ENCODE results near the gene OR52J3. TPM values are rescaled to one million over a fixed set of nuclear protein-coding genes. Genes with fewer than 3 reads are reported as not detected.

The OR52J3 gene
- polyA plus RNA-seq, 3 donors, result not detected

DNA sequence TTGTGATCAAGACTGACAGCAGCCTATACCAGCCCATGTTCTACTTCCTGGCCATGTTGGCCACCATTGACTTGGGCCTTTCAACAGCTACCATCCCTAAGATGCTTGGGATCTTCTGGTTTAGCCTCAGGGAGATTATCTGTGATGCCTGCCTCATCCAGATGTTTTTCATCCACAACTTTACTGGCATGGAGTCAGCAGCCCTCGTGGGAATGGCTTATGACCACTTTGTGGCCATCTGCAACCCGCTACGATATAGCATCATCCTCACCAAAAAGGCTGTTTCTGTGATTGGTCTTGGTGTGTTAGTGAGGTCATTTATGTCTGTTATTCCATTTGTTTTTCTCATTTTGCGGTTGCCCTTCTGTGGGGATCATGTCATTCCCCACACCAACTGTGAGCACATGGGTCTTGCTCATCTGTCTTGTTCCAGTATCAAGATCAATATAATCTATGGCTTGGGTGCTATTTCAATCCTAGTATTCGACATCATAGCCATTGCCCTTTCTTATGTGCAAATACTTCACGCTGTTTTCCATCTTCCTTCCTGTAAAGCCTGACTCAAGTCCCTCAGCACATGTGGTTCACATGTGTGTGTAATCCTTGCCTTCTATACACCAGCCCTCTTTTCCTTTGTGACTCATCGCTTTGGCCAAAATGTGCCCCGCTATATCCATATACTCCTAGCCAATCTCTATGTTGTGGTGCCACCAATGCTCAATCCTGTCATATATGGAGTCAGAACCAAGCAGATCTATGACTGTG lies 46.7 kb downstream of the OR52J3 start:
- DNase-seq, result no peak

DNA sequence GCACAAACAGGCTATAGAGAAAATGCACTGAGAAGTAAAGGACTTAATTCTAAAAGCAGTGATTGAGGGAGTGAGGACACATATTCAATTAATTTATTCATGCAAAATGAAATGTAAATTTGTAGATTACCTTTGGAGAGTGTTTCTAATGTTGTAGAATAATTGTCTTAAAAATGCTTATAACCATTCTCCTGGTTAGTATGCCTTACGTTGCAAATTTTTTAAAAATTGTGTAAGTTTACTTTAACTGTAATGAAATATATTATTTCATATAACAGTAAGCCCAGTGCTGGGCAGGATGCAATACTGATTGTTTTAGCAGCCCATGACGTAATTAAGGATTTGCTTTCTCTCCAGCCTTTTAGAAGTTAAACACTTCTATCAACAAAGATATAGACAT lies 49.7 kb downstream of the OR52J3 start:
- DNase-seq, result no peak

Other genes starting within 250 kb of the OR52J3 start
- gene OR52R1, start 242.1 kb upstream of the OR52J3 start, polyA plus RNA-seq (ENCODE audit: insufficient read length in 3 of 3), result not detected
- gene OR51F2, start 225.2 kb upstream of the OR52J3 start, polyA plus RNA-seq (ENCODE audit: insufficient read length in 3 of 3), result not detected
- gene OR51S1, start 197.3 kb upstream of the OR52J3 start, polyA plus RNA-seq (ENCODE audit: insufficient read length in 3 of 3), result not detected
- not detected for gene OR51T1, start 164.6 kb upstream of the OR52J3 start, polyA plus RNA-seq (ENCODE audit: insufficient read length in 3 of 3)
- gene OR51A7, start 142.7 kb upstream of the OR52J3 start, polyA plus RNA-seq (ENCODE audit: insufficient read length in 3 of 3), result not detected
- gene OR51G2, start 127.2 kb upstream of the OR52J3 start, polyA plus RNA-seq (ENCODE audit: insufficient read length in 3 of 3), result not detected
- gene OR51G1, start 122.2 kb upstream of the OR52J3 start, polyA plus RNA-seq (ENCODE audit: insufficient read length in 3 of 3), result not detected
- under 1 TPM in 1 of 3 donors, not detected in 2; 0.10 TPM for gene OR51A4, start 98.9 kb upstream of the OR52J3 start, polyA plus RNA-seq (ENCODE audit: insufficient read length in 3 of 3)
- not detected for gene OR51A2, start 90.8 kb upstream of the OR52J3 start, polyA plus RNA-seq (ENCODE audit: insufficient read length in 3 of 3)
- gene OR51L1, start 51.7 kb upstream of the OR52J3 start, polyA plus RNA-seq (ENCODE audit: insufficient read length in 3 of 3), result under 1 TPM; 0.01 to 0.15 (median 0.13) TPM
- gene OR52E2, start 13.1 kb downstream of the OR52J3 start, polyA plus RNA-seq (ENCODE audit: insufficient read length in 3 of 3), result not detected
- gene OR52E1, start 23.0 kb downstream of the OR52J3 start, polyA plus RNA-seq (ENCODE audit: insufficient read length in 3 of 3), result not detected
- gene OR52A5, start 91.8 kb downstream of the OR52J3 start, polyA plus RNA-seq (ENCODE audit: insufficient read length in 3 of 3), result not detected
- under 1 TPM; 0.01 to 0.04 (median 0.03) TPM for gene OR52A1, start 108.2 kb downstream of the OR52J3 start, polyA plus RNA-seq (ENCODE audit: insufficient read length in 3 of 3)
- gene OR51V1, start 154.2 kb downstream of the OR52J3 start, polyA plus RNA-seq (ENCODE audit: insufficient read length in 3 of 3), result not detected
- gene HBB, start 180.5 kb downstream of the OR52J3 start, polyA plus RNA-seq (ENCODE audit: insufficient read length in 3 of 3), result 100 to 1,000 TPM; 107 to 153 (median 133) TPM
- 1 to 10 TPM in 1 of 3 donors, under 1 TPM in 2; 0.68 to 1.1 (median 0.93) TPM for gene HBD, start 188.0 kb downstream of the OR52J3 start, polyA plus RNA-seq (ENCODE audit: insufficient read length in 3 of 3)
- gene HBG1, start 203.3 kb downstream of the OR52J3 start, polyA plus RNA-seq (ENCODE audit: insufficient read length in 3 of 3), result 100 to 1,000 TPM; 482 to 633 (median 588) TPM
- 1,000 to 10,000 TPM; 1,217 to 2,022 (median 1,324) TPM for gene HBG2, start 208.3 kb downstream of the OR52J3 start, polyA plus RNA-seq (ENCODE audit: insufficient read length in 3 of 3)
- 10 to 100 TPM in 1 of 3 donors, 1 to 10 TPM in 2; 2.4 to 10.5 (median 7.1) TPM for gene HBE1, start 223.4 kb downstream of the OR52J3 start, polyA plus RNA-seq (ENCODE audit: insufficient read length in 3 of 3)